Endothelial cell of umbilical vein (primary cell): ENCODE results near the gene ECPAS. TPM values are rescaled to one million over a fixed set of nuclear protein-coding genes. Genes with fewer than 3 reads are reported as not detected.

Experiments
- BruUV-seq: library from RNA; stranded (reverse); fragments of 400-500 nt; replicated peaks from 2 replicates; lab custom pipeline; 2021; lab: Mats Ljungman, UMichigan
- CTCF ChIA-PET: fragments of 300-600, 350-600 bp; sonication (Branson Sonifier 250); formaldehyde crosslinking; loops from one replicate; lab custom pipeline; 2021; ENCODE audit warnings: antibody characterized with exemption, inconsistent platforms; lab: Charles Lee
- POLR2A ChIA-PET: fragments of 300-600, 350-600 bp; sonication (Branson Sonifier 250); formaldehyde crosslinking; loops from one replicate; lab custom pipeline; 2021; ENCODE audit warnings: antibody characterized with exemption, inconsistent platforms; lab: Charles Lee
- DNase-seq: peaks from one replicate; pipeline ENCODE4 v3.0.0-alpha.2; 2011; ENCODE audit warnings: low read depth, low spot score
- FAIRE-seq: peaks from 2 replicates; lab custom pipeline; 2011; peaks lifted over from hg19 to GRCh38; lab: Jason Lieb, UNC
- H2AFZ ChIP-seq: 2 replicates; pipeline ENCODE4 v1.6.0; 2012; ENCODE audit warnings: low read depth, low read length, control low read depth, inconsistent platforms
- H3K27ac ChIP-seq: 2 replicates; pipeline ENCODE4 v1.5.1; 2011; ENCODE audit warnings: low read depth, mild to moderate bottlenecking, control low read depth, low read length, moderate library complexity; ENCODE audit not compliant: insufficient read depth
- H3K27me3 ChIP-seq, 2 experiments: 2 replicates each; pipeline versions ENCODE4 v1.6.0 to v1.6.1; 2011; ENCODE audit warnings: low read length in 2 of 2, mixed read lengths in 1 of 2; ENCODE audit not compliant: control insufficient read depth in 2 of 2, insufficient read depth in 2 of 2
- H3K36me3 ChIP-seq, 2 experiments: 2 replicates in 1 of 2; 3 replicates in 1 of 2; pipeline ENCODE4 v1.5.1; 2011; ENCODE audit warnings: low read length in 2 of 2, mild to moderate bottlenecking in 1 of 2, moderate library complexity in 1 of 2; ENCODE audit not compliant: control insufficient read depth in 2 of 2, insufficient read depth in 2 of 2; ENCODE audit errors: extremely low read depth in 1 of 2
- H3K4me1 ChIP-seq: 3 replicates; pipeline ENCODE4 v1.5.1; 2011; ENCODE audit warnings: mild to moderate bottlenecking, low read length; ENCODE audit not compliant: control insufficient read depth, insufficient read depth; ENCODE audit errors: extremely low read depth
- H3K4me2 ChIP-seq: 2 replicates; pipeline ENCODE4 v1.6.1; 2011; ENCODE audit warnings: low read length, control low read depth, mixed read lengths; ENCODE audit not compliant: insufficient read depth
- H3K4me3 ChIP-seq, 3 experiments: fragments of 200-600 bp in 1 of 3; sonication (generic), shearing (Covaris generic) in 1 of 3; replicated peaks in 1 of 3; 2 replicates each; pipeline ENCODE4 v1.5.1; 2011 to 2016; ENCODE audit warnings: control low read depth in 3 of 3, low read length in 3 of 3, mild to moderate bottlenecking in 2 of 3, inconsistent platforms in 1 of 3, low read depth in 1 of 3, moderate library complexity in 1 of 3; ENCODE audit not compliant: insufficient read depth in 1 of 3
- H3K79me2 ChIP-seq: 2 replicates; pipeline ENCODE4 v1.6.0; 2012; ENCODE audit warnings: low read length, inconsistent platforms; ENCODE audit not compliant: control insufficient read depth, insufficient read depth
- H3K9ac ChIP-seq: replicated peaks from 2 replicates; pipeline ENCODE3; 2011; ENCODE audit warnings: low read length, control low read depth; ENCODE audit not compliant: insufficient read depth; ENCODE audit errors: extremely low read depth
- H3K9me1 ChIP-seq: replicated peaks from 3 replicates; pipeline ENCODE4 v1.6.0; 2011; ENCODE audit warnings: mild to moderate bottlenecking, low read length; ENCODE audit not compliant: control insufficient read depth, insufficient read depth; ENCODE audit errors: extremely low read depth
- H3K9me3 ChIP-seq: replicated peaks from 2 replicates; pipeline ENCODE4 v1.5.1; 2012; ENCODE audit warnings: low read length, inconsistent platforms; ENCODE audit not compliant: control insufficient read depth, insufficient read depth
- H4K20me1 ChIP-seq: replicated peaks from 2 replicates; pipeline ENCODE3; 2011; ENCODE audit warnings: mild to moderate bottlenecking, low read length; ENCODE audit not compliant: control insufficient read depth, insufficient read depth; ENCODE audit errors: extremely low read depth
- CTCF ChIP-seq, 2 donors: IDR thresholded peaks; 1 replicate in 1 of 2; 2 replicates in 1 of 2; pipeline ENCODE4 v1.5.1; 2011; ENCODE audit warnings: low read length in 2 of 2, mild to moderate bottlenecking in 2 of 2, moderate library complexity in 2 of 2, control low read depth in 1 of 2, inconsistent platforms in 1 of 2, low read depth in 1 of 2; ENCODE audit not compliant: insufficient read depth in 1 of 2; ENCODE audit errors: extremely low read depth in 1 of 2
- EZH2 ChIP-seq: IDR thresholded peaks from 2 replicates; pipeline ENCODE4 v1.6.1; 2012; ENCODE audit warnings: borderline replicate concordance, low read depth, mild to moderate bottlenecking, moderate library complexity, low read length, inconsistent platforms; ENCODE audit not compliant: severe bottlenecking
- FOS ChIP-seq: IDR thresholded peaks from 2 replicates; pipeline ENCODE4 v1.6.1; 2011; ENCODE audit warnings: mild to moderate bottlenecking, low read length, moderate library complexity, borderline replicate concordance; ENCODE audit not compliant: insufficient read depth
- GATA2 ChIP-seq: IDR thresholded peaks from 2 replicates; pipeline ENCODE4 v1.7.0; 2011; ENCODE audit warnings: low read depth, mild to moderate bottlenecking, moderate library complexity, mixed read lengths, low read length; ENCODE audit not compliant: insufficient read length, insufficient read depth
- JUN ChIP-seq: IDR thresholded peaks from 2 replicates; pipeline ENCODE4 v1.6.1; 2011; ENCODE audit warnings: borderline replicate concordance, low read depth; ENCODE audit not compliant: insufficient read length, insufficient read depth
- MAX ChIP-seq: IDR thresholded peaks from 2 replicates; pipeline ENCODE4 v1.6.1; 2011; ENCODE audit not compliant: insufficient read depth, insufficient read length
- MYC ChIP-seq: IDR thresholded peaks from one replicate; pipeline ENCODE4 v1.6.1; 2011; ENCODE audit warnings: mild to moderate bottlenecking, low read depth, low read length
- POLR2A ChIP-seq: IDR thresholded peaks from 2 replicates; pipeline ENCODE4 v1.6.1; 2012; ENCODE audit warnings: low read depth, mild to moderate bottlenecking, control low read depth, low read length
- POLR2AphosphoS5 ChIP-seq: IDR thresholded peaks from 2 replicates; pipeline ENCODE4 v1.6.1; 2012; ENCODE audit warnings: low read depth, mild to moderate bottlenecking, control low read depth, low read length, moderate library complexity; ENCODE audit not compliant: insufficient read depth
- dilution Hi-C: fragments of 300-500 bp; cut with MboI; formaldehyde crosslinking; loops from one replicate; pipeline ENCODE4 v1.15.0; 2019; ENCODE audit warnings: low sequenced_read_pairs; ENCODE audit not compliant: extremely low pct_ligation_motif_present
- intact Hi-C: fragments of 100-400 bp; cut with micrococcal nuclease; formaldehyde crosslinking; loops from one replicate; pipeline ENCODE4 v1.10.0; 2022
- polyA plus RNA-seq, 4 experiments: library from polyadenylated mRNA; depleted of rRNA in 3 of 4; stranded (reverse) in 3 of 4; unstranded in 1 of 4; fragments of >200 nt; gene quantifications; 2 replicates each; pipeline versions ENCODE4 v1.2.1 to v1.2.3, GENCODE V29; 2011 to 2012; ENCODE audit warnings: missing spikeins in 1 of 4
- total RNA-seq: library from RNA; stranded (reverse); gene quantifications from 2 replicates; pipeline ENCODE4 v1.2.3, GENCODE V29; 2021

Gene ECPAS
- total and polyA plus RNA-seq, 2 donors (not counting 3 experiments of a cell fraction or from before 2014, with no cell fraction given) = 17.9 to 89.3 TPM

GRCh38 chr9:111431684-111432083, 52.5 kb downstream of the ECPAS start:
- H3K4me1 ChIP-seq = peaks cover 8% of the 10 kb centered on the region
- no peaks in the 10 kb centered on the region for H3K9me3 ChIP-seq
- H3K9ac ChIP-seq = no peak overlapping the region
- H2AFZ ChIP-seq = no peak overlapping the region
- H3K9me1 ChIP-seq = no peaks in the 10 kb centered on the region
- dilution Hi-C loops = no loop called here
- H3K4me3 ChIP-seq = no peak overlapping the region
- H3K27ac ChIP-seq = no peak overlapping the region
- no peak for TF ChIP-seq FOS
- TF ChIP-seq GATA2 = no peak
- TF ChIP-seq JUN = no peak
- no peak for TF ChIP-seq POLR2A
- TF ChIP-seq MAX = no peak
- TF ChIP-seq CTCF (IDR thresholded peaks at IDR 0.05; ENCODE audit: extremely low read depth in 1 of 2, insufficient read depth in 1 of 2, low read depth in 1 of 2, low read length in 2 of 2) = no peak
- TF ChIP-seq EZH2 = no peak
- no peak for TF ChIP-seq MYC
- TF ChIP-seq POLR2AphosphoS5 = no peak
- BruUV-seq = no TSS peak
- POLR2A ChIA-PET = no interaction called here
- no peak for DNase-seq
- H3K79me2 ChIP-seq = no peaks in the 10 kb centered on the region
- no peaks in the 10 kb centered on the region for H3K27me3 ChIP-seq
- CTCF ChIA-PET = interaction anchor here (0.6 kb wide), 1 partner anchor 1518 kb away, joined by 4 read pairs; no protein-coding TSS in a partner anchor
- peaks cover 6 to 26% of the 10 kb centered on the region in 2 experiments for H3K36me3 ChIP-seq
- no peak for FAIRE-seq
- intact Hi-C loops = no loop called here
- H4K20me1 ChIP-seq = no peaks in the 10 kb centered on the region
- no peak overlapping the region for H3K4me2 ChIP-seq
